NCI-H2081 (cell line): ENCODE results near the gene FAM118B.
"Not testable (repeated sequence)": the region's sequence is repeated elsewhere in the genome, so short reads cannot be mapped to it uniquely, and the experiment has no call there.

Source experiments
- DNase-seq, 2 experiments: peaks; one replicate each; lab custom pipeline; 2025; lab: John Stamatoyannopoulos, UW

Gene FAM118B

DNA sequence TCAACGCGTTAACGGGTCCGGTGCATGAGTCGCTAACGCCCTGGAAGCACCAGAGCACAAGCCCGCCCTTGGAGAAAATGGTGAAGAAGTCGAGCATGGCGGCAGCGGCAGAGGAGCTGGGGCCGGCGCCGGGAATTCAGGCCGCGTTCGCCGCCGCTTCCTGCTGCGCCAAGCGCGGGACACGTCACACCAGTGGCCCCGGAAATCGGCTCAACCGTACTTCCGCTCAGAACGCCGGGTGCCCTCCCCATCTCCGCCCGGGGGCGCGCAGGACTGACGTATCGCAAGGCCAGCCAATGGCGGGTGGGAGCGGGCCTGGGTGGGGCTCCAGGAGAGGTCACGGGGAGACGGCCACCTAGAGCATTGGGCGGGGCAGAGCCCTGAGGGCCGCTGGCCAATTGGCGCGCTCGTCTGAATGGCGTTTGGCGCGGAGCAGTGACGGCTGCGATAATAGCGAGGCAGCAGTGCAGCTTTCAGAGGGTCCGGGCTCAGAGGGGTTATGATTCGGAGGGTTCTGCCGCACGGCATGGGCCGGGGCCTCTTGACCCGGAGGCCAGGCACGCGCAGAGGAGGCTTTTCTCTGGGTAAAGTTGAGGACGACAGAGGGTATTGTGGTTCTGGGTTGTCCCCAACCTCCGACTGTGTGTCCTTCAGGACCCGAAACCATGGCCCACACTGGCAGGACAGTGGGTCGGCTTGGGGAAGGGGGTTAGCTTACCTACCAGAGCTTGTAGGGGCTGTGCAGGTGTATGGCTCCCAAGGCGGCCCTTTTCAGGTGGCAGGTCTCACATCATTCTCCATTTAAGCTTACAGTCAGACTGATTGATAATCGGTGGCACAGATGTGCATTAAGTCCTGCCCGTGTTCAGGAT is 57.4 kb downstream of the FAM118B start, which contains the start of the genes FOXRED1 and SRPRA:
FOXRED1 (plus strand) TSS at position 447 of the 872 bp plus-strand sequence; CDS start at position 500, 53 bp downstream.
SRPRA (minus strand) TSS at position 188 of the 872 bp plus-strand sequence; CDS start at position 97, 91 bp downstream.
- peak; percentile 100 for DNase-seq

DNA sequence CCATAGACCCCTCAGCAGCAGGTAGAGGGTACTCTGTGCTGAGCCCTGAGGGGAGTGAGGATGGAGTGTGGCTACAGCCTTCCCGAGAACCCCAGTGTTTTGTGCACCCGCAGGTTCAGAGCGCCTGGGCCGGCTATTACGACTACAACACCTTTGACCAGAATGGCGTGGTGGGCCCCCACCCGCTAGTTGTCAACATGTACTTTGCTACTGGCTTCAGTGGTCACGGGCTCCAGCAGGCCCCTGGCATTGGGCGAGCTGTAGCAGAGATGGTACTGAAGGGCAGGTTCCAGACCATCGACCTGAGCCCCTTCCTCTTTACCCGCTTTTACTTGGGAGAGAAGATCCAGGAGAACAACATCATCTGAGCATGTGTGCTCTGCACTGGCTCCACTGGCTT is 65.7 kb downstream of the FAM118B start:
- DNase-seq: no peak

DNA sequence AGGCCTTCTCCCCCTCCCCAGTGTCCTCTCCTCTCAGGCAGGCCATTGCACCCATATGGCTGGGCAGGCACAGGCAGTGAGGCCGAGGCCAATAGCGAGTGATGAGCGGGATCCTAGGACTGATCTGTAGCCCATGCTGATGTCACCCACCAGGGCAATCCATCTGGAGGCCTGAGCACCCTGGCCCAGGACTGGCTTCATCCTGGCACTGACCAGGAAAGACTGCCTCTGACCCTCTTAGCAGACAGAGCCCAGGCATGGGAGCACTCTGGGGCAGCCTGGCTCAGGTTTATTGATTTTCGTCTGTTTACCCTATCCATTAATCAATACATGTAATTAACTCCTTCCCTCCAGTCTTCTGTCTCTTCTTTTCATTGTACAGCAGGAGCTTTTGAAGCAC is 66.2 kb downstream of the FAM118B start:
- no peak for DNase-seq

DNA sequence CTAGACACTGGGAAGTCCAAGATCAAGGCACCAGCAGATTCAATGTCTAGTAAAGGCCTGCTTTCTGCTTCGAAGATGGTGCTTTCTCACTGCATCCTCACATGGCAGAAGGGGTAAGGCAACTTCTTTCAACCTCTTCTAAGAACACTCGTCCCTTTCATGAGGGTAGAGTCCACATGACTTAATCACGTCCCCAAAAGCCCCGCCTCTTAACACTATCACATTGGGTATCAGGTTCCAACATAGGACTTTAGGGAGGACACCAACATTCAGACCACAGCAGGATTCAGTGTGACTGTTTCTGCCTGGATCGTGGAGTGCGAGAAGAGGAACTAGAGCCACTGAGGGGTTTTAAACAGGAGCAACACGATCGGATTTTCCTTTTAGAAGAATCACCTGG is 67.6 kb downstream of the FAM118B start:
- DNase-seq: no peak

- DNase-seq: no peak
These were observed 69.0 kb downstream of the FAM118B start for GRCh38 chr11:126280595-126280994.

DNA sequence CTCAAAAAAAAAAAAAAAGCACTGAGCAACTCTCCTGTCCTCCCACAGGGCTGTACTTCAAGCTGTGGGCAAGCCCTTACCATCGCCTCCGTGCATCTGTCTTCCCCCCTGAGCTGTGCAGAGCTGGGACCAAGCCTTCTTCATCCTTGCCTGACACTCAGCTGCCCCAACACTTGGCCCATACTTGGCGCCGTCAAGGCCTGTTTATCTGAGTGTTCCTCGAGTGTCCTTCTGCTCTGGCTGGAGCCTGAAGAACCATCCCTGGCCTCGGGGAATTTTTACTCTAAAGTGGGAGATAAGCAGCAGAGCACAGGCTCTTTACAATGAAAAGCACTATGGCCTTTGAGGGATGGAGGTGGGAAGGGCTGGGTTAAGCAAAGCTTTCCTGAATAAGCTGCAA is 69.7 kb downstream of the FAM118B start:
- DNase-seq: no peak

GRCh38 chr11:126281666-126282175 is 70.1 kb downstream of the FAM118B start:
- DNase-seq: no peak

DNA sequence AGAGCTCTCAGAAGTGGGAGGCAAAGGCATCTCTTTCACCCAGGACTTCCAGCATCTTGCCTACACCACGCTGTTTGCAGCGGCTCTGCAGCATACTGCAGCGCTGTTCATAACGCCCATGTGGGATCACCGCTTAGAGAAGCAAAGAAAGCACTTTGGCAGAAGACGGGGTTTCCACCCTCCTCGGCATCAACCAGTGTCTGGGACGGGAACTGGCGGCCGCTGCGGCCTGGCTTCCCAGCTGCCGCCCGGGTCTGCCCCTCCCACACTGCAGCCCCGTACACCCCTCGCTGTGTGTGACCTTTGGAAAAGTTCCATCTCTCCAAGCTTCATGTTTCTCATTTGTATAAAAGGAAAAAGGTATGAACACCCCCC is 70.8 kb downstream of the FAM118B start:
- DNase-seq: peak; percentile 28 to 46

- peak; percentile 59 to 75 for DNase-seq
These were observed 71.4 kb downstream of the FAM118B start, which contains the start of gene TIRAP for GRCh38 chr11:126282736-126283591. TIRAP (plus strand) TSS chr11:126283093; CDS start chr11:126290895, 7,802 bp downstream.

DNA sequence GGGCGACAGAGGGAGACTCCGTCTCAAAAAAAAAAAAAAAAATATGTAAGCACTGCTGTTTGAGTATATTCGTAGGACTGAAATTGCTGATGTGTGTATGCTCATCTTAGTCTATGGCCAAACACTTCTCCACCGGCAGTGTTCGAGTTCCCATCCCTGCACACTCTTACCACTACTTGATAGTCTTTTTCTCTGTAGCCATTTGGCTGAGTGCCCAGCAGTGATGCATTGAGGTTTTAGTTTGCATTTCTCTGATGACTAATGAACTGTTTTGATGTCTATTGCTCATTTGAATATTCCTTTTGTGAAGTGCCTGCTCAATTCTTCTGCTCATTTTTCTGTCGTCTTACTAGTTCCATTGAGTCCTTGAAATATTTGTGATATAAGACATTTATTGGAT is 73.2 kb downstream of the FAM118B start:
- peak; percentile 19 to 53 for DNase-seq

GRCh38 chr11:126288237-126288636 is 76.7 kb downstream of the FAM118B start:
- no peak for DNase-seq

DNA sequence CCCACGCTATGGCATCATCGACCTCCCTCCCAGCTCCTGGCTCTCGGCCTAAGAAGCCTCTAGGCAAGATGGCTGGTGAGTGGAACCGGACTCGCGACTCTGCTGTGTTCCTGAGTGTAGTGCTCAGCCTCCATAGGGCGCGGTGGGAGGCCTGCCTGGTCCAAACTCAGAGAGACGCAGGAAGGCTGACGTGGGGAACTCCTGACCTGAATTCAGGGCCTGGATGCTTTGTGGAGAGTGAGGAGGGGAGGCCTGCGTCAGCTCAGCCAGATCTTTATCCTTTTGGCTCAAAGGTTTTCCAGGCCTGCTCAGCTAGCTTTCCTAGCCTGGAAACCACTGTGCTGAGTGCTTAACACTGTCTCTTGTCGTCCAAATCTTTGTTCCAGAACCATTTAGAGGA is 79.3 kb downstream of the FAM118B start:
- no peak for DNase-seq

- no peak for DNase-seq
These were observed 82.1 kb downstream of the FAM118B start for GRCh38 chr11:126293726-126294125.

- no peak for DNase-seq
These were observed 85.4 kb downstream of the FAM118B start for GRCh38 chr11:126297004-126297403.

DNA sequence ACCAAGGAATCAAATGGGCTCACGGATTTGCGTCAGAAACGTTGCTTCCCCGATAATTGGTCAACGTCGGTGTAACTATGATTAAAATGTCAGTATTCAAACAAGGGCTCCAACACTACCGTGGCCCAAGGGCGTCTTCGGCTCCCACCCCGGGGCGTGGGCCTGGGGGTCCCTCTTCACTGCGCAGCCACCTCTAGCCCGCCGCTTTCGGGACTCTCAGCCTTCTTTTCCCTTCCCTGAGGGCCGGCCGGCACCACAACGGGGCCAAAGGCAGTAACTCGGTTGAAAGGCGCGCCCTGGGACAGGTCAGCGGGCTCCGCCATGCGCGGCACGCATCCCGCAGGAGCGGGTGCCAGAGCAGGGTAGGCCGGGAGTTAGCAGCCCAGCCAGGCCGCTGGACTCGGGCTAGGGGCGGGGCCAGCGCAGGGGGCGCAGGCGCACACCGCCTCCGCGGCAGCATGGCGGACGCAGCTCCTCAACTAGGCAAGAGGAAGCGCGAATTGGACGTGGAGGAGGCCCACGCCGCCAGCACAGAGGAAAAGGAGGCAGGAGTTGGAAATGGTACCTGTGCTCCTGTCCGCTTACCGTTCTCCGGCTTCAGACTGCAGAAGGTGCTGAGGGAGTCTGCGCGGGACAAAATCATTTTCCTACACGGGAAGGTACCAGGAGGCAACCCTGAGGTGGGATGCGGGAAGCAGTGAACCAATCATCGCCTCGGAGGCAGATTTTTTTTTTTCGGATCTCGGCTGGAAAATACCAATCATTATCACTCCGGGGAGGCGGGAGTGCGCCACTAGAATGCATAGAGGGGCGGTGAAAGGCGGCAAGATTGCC is 92.3 kb downstream of the FAM118B start, which contains the start of gene DCPS:
DCPS (plus strand) TSS at position 438 of the 834 bp plus-strand sequence; CDS start at position 459, 21 bp downstream.
- peak; percentile 90 to 93 for DNase-seq

DNA sequence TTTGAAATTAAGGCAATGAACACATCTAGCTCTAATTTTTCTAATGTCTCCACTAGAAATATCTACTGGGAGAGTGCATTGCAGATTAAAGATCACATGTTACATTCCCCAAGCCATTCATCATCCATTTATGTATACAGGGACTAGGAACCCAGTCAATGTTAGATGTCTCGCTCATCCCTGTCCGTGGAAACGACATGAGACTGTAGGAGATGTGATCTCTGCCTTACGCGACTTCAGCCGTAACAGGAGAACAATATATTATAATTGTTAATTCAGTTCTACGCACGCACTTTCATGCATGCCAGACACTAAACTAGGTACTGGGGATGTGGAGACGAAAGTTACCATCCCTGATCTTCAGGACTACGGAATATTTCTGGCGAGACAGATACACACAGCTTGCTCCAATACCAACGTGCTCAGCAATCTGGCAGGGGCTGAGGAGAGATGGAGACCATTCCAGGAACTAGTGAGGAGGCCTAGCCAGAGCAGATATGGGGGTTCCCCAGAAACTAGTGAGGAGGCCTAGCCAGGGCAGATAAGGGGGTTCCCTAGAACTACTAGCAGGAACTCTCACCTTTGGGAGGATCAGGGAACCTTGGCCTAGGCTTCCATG is 93.0 kb downstream of the FAM118B start:
- DNase-seq: peak in 1 of 2 experiments; percentile 74

DNA sequence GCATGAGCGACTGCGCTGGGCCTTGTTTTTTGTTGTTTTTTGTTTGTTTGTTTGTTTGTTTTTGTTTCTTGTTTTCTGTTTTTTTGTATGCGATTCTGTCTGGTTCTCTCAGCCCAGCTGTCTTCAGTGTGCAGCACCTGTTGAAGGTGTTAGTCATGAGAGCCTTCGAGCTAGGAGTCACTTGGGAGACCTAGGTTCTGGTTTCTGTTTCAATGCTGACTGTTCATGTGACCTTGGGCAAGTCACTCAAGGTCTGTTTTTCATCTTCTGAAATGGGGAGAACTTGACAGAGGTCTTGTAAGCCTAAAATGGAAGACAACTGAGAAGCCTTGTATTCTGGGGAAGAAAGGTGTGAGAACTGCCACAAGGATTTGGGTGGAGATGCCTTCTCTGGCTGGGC is 94.1 kb downstream of the FAM118B start:
- DNase-seq: no peak

- DNase-seq: peak in 1 of 2 experiments; percentile 49
These were observed 96.1 kb downstream of the FAM118B start for GRCh38 chr11:126307706-126308105.

GRCh38 chr11:126308271-126308671 is 96.7 kb downstream of the FAM118B start:
- DNase-seq: no peak

DNA sequence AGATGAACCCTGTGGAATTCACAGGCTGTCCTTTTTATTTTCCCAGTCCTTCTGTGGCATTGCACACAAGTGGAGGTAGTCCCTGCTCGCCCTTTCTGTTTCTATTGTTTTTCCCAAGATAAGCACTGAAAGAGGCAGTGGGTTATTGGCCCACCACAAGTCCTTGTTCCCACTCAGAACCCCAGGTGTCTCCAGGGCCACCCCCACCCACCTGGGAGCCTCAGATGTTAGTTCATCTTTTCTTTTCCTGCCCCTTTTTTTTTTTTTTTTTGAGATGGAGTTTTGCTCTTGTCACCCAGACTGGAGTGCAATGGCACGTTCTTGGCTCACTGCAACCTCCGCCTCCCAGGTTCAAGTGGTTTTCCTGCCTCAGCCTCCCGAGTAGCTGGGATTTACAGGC is 97.2 kb downstream of the FAM118B start:
- not testable (repeated sequence) for DNase-seq
